OCI-LY1 (cell line): Measurements from ENCODE around the gene TAS1R1.

Experiments used
- CTCF ChIP-seq: fragments of 200-600 bp; sonication (generic), shearing (Covaris generic); IDR thresholded peaks from 2 replicates; pipeline ENCODE4 v1.5.1; 2017; ENCODE audit warnings: mild to moderate bottlenecking, antibody characterized with exemption, low read length, moderate library complexity, mixed read lengths
- EZH2 ChIP-seq: fragments of 200-600 bp; sonication (generic), shearing (Covaris generic); IDR thresholded peaks from 2 replicates; pipeline ENCODE4 v1.8.0; 2017; ENCODE audit warnings: borderline replicate concordance, mixed run types, mild to moderate bottlenecking, antibody characterized with exemption, low read length, moderate library complexity, mixed read lengths

GRCh38 chr1:6570987-6571386 is 15.9 kb downstream of the TAS1R1 start:
- TF ChIP-seq EZH2, result no peak
- TF ChIP-seq CTCF, result no peak
